NCI-H146 (cell line): ENCODE data around the gene MUSK.
"Not testable (repeated sequence)": the region's sequence is repeated elsewhere in the genome, so short reads cannot be mapped to it uniquely, and the experiment has no call there.

Experiments
- DNase-seq: peaks from one replicate; lab custom pipeline; 2025; lab: John Stamatoyannopoulos, UW

MUSK gene

GRCh38 chr9:110762783-110763182 is 94.2 kb downstream of the MUSK start:
- no peak for DNase-seq

DNA sequence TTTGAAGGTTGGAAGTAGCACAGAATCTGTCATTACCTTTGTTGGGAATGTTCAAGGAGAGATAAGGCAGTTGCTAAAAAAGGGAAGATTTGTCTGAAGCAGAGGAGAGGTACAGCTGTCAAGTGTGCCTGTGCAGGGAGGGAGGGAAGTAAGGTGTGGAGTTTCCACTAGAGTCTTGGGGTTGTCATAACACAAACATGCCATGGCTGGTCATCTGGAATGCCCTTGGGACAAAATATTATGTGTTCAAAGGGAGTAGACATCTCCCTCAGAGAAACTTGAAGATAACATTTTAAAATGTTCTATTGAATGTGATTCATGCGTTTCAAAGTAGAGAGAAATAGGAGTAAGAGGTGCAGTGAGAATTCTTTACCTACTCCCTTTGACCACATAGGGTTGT is 95.0 kb downstream of the MUSK start:
- no peak for DNase-seq

- no peak for DNase-seq
Measured at GRCh38 chr9:110764006-110764405, 95.4 kb downstream of the MUSK start.

- DNase-seq = no peak
Measured at GRCh38 chr9:110765926-110766325, 97.3 kb downstream of the MUSK start.

GRCh38 chr9:110767559-110768063 is 99.0 kb downstream of the MUSK start:
- no peak for DNase-seq

GRCh38 chr9:110768886-110769285 is 100.3 kb downstream of the MUSK start:
- DNase-seq = no peak

DNA sequence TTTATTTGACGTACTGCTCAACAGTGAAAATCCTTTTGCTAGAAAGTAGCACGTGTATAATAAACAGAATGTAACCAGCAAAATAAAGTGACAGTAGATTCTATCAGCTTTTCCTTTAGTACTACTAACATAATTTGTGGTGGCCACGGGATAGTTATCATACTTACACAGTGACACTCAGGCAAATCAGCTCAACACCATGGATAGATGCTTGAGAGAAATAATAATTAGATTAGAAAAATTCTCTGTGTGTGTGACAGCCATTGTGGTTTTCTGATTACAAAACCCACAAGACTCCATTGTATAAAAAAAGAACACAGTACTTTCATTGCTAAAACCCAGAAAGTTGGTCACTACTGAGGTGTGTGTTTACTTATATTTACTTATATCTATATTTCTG is 101.1 kb downstream of the MUSK start:
- DNase-seq = no peak

DNA sequence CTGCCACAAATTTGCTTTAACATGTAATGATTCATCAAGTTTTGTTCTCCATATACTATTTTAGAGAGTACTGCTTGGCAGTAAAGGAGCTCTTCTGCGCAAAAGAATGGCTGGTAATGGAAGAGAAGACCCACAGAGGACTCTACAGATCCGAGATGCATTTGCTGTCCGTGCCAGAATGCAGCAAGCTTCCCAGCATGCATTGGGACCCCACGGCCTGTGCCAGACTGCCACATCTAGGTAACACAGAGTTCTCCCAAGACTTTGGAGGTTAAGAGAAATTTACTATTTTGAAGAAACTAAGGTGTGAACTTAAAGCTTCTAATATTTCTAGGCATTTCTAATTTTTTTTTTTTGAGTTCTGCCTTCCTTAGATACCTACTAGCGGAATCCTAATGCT is 107.1 kb downstream of the MUSK start:
- DNase-seq = no peak

DNA sequence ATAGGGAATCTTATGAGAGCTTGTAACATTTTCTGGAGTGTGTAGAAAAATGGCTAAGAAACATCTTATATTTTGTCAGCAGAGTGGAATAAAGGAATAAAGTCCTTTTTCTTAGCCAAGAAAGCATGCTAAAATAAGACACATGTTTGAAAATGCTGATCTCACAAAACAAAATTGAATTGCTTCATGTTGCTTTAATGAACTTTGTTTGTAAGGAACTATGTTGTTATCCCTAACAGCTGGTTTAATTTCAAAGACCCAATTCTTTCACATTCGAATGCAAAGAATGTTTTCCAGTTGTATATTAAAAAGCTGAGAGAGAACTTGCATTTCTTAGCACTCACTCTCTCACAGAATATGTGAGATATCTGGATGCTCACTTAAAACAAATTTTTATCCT is 107.6 kb downstream of the MUSK start:
- DNase-seq = no peak

DNA sequence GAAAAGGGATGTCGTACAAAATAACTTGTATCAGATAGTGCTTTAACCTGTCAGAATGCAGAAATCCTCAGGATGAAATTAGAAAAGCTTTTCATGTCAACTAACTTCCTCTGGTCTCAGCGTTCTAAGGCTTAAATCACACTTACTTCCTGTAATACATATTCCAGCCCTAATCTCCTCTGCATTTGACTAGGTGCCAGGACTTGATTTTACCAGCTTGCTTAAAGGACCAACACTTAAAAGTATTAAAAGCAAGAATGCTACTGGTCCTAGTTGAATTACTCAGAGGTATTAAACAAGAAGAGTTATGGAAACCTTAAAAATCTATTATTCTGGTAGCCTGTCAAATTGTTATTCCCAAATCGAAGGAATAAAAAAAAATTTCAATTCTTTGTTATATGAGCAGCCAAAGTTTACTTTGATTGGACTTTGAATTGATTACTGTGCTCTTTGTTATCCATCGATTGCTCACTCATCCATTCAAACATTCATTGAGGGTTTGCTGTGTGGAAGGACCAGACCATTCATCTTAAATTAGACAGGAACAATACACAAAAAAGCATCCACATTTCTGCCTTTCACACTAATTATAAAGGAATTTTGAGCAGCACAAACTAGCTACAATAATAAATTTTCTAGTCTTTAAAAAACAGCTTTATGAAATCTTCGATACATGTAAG is 108.7 kb downstream of the MUSK start:
- DNase-seq = no peak

DNA sequence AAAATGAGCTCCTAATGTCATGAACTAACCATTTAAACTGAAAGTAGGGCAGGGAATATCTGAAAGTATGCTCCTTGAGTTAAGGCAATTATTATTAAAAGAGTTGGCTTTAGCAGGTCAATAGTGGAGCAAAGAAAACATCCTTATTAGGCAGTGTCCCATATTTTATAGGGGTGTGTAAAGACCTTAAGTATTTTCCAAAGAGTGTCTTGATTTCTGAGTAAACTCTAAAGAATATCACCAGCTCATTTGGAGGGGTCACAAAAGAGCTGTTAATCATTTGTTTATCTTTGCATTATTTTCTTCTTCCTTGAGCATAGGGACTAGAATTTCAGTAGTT is 109.3 kb downstream of the MUSK start:
- no peak for DNase-seq

DNA sequence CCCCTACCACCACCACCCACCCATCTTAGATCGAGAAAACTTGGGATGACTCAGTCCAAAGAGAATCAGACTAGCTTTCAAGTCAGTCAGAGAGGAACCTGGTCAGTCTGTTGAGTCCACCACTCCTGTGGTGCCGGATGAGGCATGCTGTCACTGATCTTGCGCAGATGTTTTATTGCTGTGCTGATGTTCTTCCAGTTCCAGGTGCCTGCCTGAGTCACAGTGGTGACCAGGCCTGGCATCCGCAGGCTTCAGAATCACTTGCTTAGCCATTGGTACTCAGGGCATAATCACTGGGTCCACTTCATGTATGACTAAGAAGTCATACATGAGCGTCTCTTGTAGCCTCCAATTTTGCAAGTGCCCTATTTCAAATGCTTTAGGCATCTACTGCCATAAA is 114.1 kb downstream of the MUSK start:
- no peak for DNase-seq

DNA sequence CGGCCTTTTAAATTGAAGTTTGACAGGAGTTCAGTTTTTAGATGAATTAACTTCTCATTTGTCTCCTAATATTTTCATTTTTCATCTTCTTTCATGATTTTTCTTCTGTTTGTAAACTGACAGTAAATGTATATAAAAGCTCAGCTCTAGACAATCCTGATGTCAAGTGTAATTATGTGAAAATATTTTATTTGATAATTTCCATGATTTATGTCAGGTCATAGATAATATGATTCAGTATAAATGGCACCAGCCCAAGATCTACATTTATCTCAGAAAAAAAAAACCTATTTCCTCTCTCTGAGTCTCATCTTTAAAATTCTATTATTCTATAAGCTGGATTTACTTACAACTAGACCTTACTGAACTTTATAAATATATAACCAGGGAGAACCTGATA is 115.7 kb downstream of the MUSK start:
- no peak for DNase-seq

- DNase-seq = no peak
Measured at GRCh38 chr9:110785166-110785565, 116.6 kb downstream of the MUSK start.

DNA sequence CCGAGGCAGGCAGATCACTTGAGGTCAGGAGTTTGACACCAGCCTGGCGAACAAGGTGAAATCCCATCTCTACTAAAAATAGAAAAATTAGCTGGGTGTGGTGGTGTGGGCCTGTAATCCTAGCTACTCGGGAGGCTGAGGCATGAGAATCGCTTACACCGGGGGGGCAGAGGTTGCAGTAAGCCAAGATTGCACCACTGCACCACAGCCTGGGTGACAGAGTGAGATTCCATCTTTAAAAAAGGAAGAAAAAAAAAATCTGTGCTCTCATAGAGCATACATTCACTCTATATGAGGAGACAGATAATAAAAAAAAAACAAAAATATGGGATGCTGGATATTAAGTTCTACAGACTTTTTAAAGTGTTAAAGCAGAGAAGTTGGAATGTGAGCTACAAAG is 119.8 kb downstream of the MUSK start:
- not testable (repeated sequence) for DNase-seq

- DNase-seq = no peak
Measured at GRCh38 chr9:110788871-110789270, 120.3 kb downstream of the MUSK start.

DNA sequence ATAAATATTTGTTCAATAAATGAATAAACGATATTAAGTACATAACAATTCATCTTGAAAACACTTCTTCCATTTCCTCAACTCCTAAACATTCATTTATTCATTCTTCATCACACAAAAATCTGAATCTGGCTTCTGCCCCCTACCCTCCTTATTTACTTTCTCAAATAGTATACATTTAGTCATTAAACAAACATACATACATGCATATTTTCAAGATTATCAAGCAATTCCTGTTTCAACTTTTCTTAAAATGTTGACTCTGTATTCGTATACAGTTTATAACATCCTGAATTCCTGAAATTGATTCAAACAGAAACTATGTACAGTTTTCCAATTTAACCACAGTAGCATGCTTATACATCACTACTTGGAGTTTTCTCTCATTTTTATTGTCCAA is 129.0 kb downstream of the MUSK start:
- no peak for DNase-seq

GRCh38 chr9:110799396-110799795 is 130.8 kb downstream of the MUSK start:
- DNase-seq = no peak

DNA sequence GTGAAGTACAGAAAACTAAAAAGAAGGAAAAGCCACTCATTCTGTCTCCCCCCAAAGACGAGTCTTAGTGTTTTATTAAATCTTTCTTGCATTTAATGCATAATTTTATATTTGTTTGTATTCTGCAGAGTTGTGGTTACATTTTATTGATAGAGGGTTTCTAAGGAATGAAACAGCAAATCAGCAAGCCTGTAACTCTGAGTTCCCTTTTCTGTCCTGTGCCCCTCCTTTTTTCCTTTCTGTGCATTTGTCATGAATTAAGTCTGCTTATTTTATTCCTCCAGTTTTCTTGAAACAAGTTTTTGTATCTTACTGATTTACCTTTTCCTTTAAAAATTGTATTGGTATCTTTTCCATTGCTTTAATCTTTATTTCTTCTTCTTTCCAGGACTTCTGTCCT is 132.8 kb downstream of the MUSK start:
- no peak for DNase-seq

- DNase-seq = no peak
Measured at GRCh38 chr9:110802416-110803035, 133.9 kb downstream of the MUSK start.

GRCh38 chr9:110807956-110808598 is 139.5 kb downstream of the MUSK start:
- no peak for DNase-seq

- no peak for DNase-seq
Measured at GRCh38 chr9:110808599-110808980, 140.0 kb downstream of the MUSK start.

DNA sequence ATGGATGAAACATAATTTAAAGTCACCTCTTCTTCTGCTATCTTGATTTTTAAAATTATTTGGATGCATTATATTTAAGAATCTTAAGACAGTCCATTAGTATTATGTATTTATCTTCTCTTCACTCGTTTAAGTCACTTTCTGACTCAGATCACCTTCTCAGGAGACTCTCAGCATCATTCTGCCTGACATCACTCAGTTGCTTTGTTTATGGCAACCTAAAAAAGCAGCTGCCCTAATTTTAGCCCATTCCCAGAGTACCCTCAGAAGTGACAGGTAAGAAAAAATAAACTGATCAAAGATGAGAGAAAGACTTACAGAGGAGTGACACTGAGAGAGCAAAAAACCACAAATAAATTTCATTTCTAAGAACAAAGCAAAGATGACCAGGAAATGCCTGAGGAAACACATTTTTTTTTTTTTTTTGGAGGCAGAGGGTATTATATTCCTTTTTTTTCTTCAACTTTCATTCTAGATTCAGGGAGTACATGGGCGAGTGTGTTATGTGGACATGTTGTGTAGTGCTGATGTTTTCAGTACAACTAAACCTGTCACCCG is 140.5 kb downstream of the MUSK start:
- no peak for DNase-seq
